HG03354 (cell line): ENCODE data around the gene SOAT2.

ENCODE experiments used
- ATAC-seq: cut with Tn5 transposase; IDR thresholded peaks from one replicate; pipeline ENCODE4 v1.9.1; 2021; ENCODE audit warnings: mild to moderate bottlenecking; ENCODE audit not compliant: unreplicated experiment, poor library complexity, severe bottlenecking

SOAT2 gene, protein sequence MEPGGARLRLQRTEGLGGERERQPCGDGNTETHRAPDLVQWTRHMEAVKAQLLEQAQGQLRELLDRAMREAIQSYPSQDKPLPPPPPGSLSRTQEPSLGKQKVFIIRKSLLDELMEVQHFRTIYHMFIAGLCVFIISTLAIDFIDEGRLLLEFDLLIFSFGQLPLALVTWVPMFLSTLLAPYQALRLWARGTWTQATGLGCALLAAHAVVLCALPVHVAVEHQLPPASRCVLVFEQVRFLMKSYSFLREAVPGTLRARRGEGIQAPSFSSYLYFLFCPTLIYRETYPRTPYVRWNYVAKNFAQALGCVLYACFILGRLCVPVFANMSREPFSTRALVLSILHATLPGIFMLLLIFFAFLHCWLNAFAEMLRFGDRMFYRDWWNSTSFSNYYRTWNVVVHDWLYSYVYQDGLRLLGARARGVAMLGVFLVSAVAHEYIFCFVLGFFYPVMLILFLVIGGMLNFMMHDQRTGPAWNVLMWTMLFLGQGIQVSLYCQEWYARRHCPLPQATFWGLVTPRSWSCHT

DNA sequence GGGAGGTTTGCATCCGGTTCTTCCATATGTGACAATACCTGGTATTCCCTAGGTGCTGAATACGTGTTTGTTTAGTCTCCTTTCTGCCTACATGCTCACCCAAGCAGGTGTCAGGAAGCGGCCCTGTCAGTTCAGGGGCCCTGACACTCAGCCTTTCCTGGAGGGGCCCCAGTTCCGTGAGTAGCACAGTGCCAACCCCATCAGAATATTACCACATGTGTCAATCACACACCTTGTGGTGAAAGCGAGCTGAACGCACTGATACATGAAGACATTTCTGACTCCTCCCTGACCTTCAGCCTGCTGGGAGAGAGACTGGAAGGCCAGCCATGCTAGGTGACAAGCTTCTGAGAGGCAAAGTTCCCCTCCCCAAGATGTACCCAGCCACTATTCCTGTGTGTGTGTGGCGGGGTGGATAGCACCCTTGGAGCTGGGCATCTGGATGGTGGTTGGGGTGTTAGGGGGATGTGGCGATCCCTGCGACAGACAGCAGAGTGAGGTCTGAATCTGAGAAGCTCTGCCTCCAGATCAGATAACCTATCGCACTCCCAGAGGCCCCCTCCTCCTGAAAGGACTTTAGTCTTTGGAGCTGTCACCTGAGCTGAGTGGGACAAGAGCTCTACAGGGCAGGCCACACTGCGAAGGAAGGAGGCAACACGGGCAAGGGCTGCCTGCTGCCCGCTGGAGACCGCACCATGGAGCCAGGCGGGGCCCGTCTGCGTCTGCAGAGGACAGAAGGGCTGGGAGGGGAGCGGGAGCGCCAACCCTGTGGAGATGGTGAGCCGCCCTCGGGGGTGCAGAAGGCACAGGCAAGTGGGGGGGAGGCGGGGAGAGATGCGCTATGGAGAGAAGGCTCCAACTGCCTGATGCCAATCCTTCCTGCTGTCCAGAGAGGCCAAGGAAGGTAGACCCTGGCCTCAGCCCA lies at the start of gene SOAT2:
Gene SOAT2 (plus strand): TSS at position 604 of the 925 bp plus-strand sequence. CDS start 92 bp downstream, at position 696.
- ATAC-seq = peak; percentile 71

DNA sequence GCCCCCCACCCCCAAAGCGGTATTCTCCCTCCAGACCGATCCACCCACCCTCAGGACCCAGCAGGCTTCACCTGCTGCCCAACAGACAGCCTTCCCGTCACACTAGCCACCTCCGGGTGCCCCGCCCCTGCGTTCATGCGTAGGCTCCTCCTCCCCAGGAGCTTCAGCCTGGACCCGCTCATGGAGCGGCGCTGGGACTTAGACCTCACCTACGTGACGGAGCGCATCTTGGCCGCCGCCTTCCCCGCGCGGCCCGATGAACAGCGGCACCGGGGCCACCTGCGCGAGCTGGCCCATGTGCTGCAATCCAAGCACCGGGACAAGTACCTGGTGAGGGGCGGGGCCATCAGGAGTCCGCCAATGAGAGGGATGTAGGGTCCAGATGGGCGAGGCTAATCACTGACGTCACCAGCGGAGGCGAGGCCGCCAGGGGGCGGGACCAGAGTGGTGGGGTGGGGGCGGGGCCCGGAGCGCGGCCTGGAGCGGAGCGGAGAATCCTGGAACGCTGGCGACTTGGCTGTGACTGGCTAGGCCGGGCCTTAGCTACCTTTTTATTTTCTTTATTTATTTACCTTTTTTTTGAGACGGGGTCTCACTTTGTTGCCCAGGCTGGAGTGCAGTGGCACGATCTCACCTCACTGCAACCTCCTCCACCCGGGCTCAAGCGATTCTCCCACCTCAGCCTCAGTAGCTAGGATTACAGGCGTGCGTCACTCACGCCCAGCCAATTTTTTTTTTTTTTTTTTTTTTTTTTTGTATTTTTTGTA lies 49.0 kb upstream of the SOAT2 start:
- ATAC-seq = peak; percentile 91

DNA sequence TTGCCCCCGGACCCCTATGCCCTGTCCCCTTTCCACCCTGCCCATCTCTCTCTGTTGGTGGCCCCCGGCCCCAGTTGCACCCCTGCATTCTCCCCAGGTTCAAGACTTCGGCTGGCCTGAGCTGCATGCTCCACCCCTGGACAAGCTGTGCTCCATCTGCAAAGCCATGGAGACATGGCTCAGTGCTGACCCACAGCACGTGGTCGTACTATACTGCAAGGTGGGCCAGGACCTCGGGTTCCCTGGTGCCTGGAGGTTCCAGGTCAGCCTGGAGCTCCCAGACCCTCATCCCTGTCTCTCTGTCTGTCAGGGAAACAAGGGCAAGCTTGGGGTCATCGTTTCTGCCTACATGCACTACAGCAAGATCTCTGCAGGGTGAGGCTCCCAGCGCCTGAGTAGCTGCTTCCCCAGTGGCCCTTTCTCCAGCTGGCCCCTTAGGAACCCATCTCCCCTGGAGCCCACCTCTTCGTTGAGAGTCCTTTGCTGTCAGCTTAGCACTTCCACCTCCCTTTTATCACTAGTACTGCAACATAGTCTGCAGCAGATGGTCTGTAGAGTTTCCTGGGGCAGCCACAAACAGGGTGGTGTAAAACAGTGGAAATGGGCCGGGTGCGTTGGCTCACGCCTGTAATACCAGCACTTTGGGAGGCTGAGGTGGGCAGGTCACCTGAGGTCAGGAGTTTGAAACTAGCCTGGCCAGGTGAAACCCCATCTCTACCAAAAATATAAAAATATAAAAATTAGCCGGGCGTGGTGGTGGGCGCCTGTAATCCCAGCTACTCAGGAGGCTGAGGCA lies 47.6 kb upstream of the SOAT2 start:
- no peak for ATAC-seq

DNA sequence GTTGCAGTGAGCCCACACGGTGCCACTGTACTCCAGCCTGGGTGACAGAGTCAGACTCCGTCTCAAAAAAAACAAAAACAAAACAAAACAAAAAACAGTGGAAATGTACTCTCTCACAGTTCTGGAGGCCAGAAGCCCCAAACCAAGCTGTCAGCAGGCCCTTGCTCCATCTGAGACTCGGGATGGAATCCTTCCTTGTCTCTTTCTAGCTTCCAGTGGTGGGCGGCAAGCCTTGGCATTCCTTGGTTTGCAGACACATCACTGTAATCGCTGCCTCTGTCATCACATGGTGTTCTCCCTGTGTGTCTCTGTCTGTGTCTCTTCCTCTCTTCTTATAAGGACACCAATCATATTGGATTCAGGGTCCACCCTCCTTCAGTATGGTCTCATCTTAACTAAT lies 47.0 kb upstream of the SOAT2 start:
- ATAC-seq = no peak

DNA sequence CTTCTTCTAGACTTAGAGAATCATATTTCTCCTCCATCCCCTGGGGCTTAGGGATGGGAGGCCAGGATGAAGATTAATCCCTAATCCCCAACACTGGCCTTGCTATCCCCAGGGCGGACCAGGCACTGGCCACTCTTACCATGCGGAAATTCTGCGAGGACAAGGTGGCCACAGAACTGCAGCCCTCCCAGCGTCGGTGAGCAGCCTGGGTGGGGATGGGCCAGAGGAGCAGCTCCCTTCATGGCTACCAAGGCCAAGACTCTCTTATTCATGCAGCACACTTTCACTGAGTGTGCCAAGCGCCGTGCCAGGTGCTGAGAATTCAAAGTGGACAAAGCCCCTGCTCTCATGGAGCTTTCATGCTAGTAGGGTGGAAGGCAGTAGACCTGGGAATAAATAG lies 46.4 kb upstream of the SOAT2 start:
- no peak for ATAC-seq

DNA sequence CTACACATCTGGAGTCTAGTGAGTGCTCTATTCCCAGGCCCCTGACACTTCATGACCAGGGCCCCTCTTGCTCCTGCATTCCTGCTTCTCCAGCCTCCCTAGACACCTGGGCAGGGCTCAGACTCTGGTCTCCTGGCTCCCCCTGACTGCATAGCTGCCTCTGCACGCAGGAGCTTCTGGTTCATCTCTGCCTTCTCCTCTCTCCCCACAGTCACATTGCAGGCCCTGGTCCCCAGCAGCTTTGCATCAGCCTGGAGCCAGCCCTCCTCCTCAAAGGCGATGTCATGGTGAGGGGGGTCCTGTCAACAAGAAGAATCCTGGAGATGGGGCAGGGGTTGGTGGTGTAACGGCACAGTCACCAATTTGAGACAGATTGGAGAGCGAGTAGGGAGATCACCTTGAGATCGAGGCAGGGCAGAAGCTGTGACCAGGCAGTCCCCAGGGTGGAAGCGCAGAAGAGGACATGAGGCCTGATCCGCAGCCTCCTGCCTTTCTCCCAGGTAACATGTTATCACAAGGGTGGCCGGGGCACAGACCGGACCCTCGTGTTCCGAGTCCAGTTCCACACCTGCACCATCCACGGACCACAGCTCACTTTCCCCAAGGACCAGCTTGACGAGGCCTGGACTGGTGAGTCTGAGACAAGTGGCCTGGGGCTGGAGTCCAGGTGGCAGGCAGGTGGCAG lies 45.3 kb upstream of the SOAT2 start:
- ATAC-seq = no peak

DNA sequence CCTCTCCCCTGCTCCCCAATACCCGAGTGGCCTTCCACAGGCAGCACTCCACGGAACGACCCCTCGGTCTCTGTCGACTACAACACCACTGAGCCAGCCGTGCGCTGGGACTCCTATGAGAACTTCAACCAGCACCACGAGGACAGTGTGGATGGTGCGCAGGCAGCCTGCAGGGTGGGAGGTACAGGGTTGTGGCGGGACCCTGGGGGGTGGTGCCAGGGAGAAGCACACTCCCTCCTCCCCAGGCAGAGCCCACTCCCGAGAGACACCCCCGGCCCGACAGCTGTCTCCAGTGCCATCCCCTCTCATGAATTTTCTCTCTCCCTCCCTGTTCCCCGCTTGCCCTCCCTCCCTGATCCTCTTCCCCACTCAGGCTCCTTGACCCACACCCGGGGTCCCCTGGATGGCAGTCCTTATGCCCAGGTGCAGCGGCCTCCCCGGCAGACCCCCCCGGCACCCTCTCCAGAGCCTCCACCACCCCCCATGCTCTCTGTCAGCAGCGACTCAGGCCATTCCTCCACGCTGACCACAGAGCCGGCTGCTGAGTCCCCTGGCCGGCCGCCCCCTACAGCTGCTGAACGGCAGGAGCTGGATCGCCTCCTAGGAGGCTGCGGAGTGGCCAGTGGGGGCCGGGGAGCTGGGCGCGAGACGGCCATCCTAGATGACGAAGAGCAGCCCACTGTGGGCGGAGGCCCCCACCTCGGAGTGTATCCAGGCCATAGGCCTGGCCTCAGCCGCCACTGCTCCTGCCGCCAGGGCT lies 44.4 kb upstream of the SOAT2 start:
- no peak for ATAC-seq

DNA sequence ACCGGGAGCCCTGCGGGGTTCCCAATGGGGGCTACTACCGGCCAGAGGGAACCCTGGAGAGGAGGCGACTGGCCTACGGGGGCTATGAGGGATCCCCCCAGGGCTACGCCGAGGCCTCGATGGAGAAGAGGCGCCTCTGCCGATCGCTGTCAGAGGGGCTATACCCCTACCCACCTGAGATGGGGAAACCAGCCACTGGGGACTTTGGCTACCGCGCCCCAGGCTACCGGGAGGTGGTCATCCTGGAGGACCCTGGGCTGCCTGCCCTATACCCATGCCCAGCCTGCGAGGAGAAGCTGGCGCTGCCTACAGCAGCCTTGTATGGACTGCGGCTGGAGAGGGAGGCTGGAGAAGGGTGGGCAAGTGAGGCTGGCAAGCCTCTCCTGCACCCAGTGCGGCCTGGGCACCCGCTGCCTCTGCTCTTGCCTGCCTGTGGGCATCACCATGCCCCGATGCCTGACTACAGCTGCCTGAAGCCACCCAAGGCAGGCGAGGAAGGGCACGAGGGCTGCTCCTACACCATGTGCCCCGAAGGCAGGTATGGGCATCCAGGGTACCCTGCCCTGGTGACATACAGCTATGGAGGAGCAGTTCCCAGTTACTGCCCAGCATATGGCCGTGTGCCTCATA lies 43.7 kb upstream of the SOAT2 start:
- ATAC-seq = no peak

DNA sequence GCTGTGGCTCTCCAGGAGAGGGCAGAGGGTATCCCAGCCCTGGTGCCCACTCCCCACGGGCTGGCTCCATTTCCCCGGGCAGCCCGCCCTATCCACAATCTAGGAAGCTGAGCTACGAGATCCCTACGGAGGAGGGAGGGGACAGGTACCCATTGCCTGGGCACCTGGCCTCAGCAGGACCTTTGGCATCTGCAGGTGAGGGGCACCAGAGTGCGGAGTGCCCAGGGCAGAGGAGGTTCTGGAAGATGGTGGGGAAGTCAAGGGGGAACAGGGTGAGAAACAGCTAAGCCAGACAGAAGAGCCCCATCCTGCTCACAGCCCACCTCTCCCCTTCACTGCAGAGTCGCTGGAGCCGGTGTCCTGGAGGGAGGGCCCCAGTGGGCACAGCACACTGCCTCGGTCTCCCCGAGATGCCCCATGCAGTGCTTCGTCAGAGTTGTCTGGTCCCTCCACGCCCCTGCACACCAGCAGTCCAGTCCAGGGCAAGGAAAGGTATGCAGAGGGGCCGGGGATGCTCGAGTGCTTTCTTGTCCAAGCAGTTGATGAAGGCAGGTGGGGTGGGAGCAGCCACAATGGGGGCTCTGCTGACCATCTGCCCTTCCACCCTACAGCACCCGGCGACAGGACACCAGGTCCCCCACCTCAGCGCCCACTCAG lies 43.1 kb upstream of the SOAT2 start:
- ATAC-seq = no peak

DNA sequence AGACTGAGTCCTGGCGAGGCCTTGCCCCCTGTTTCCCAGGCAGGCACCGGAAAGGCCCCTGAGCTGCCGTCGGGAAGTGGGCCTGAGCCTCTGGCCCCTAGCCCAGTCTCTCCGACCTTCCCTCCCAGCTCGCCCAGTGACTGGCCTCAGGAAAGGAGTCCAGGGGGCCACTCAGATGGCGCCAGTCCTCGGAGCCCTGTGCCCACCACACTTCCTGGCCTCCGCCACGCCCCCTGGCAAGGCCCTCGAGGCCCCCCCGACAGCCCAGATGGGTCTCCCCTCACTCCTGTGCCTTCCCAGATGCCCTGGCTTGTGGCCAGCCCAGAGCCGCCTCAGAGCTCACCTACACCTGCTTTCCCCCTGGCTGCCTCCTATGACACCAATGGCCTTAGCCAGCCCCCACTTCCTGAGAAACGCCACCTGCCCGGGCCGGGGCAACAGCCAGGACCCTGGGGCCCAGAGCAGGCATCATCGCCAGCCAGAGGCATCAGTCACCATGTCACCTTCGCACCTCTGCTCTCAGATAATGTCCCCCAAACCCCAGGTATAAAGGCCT lies 42.5 kb upstream of the SOAT2 start:
- no peak for ATAC-seq

DNA sequence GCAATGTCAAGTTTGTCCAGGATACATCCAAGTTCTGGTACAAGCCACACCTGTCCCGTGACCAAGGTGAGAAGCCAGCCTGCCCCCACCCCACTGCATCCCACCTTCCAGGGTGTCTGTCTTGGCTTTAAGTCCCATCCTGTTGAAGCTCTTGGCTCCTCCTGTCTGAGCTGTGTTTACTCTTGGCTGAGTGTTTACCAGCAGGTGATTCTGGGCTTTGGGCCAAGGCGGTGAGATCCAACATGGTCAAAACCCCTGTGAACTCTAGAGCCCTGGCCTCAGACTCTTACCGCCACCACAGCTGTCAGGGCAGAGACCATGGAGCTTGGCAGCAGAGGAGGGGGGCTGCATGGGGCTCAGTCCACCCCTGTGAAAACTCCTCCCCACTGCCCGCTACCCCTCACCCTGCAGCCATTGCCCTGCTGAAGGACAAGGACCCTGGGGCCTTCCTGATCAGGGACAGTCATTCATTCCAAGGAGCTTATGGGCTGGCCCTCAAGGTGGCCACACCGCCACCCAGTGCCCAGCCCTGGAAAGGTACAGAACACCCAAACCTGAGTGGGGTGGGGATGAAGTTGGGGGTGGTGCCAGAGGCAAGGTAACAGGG lies 41.8 kb upstream of the SOAT2 start:
- ATAC-seq = no peak

DNA sequence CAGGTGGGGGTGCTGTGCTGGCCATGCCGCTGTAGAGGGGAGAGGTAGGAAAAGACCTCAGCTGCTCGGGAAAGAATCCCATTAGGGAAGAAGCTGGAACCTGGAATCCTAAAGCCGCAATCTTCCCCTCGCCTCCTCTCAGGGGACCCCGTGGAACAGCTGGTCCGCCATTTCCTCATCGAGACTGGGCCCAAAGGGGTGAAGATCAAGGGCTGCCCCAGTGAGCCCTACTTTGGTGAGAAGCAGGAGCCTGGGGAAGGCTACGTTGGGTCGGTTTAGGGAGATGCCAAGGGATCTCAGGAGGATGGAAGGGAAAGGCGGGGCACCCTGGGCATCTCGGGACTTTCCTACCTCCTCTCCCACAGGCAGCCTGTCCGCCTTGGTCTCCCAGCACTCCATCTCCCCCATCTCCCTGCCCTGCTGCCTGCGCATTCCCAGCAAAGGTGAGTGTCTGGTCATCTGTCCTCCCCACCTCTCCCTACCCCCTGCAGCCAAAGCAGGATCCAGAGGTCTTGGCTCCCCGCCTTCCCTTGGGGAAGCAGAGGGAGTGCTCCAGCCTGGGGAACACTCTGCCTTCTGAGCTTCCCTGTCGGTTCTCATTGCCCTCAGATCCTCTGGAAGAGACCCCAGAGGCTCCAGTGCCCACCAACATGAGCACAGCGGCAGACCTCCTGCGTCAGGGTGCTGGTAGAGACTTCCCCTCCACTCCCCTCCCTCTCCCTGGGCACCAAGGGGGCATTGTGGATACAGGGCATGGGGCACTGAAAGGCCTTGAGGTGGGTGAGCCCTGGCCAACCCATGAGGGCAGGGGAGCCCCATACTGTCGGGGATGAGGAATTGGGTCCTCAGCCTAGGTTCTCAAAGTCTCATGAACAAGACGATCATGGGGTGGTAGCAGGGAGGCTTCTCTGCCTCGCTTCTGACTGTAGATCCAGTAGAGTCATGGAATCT lies 41.0 kb upstream of the SOAT2 start:
- no peak for ATAC-seq

DNA sequence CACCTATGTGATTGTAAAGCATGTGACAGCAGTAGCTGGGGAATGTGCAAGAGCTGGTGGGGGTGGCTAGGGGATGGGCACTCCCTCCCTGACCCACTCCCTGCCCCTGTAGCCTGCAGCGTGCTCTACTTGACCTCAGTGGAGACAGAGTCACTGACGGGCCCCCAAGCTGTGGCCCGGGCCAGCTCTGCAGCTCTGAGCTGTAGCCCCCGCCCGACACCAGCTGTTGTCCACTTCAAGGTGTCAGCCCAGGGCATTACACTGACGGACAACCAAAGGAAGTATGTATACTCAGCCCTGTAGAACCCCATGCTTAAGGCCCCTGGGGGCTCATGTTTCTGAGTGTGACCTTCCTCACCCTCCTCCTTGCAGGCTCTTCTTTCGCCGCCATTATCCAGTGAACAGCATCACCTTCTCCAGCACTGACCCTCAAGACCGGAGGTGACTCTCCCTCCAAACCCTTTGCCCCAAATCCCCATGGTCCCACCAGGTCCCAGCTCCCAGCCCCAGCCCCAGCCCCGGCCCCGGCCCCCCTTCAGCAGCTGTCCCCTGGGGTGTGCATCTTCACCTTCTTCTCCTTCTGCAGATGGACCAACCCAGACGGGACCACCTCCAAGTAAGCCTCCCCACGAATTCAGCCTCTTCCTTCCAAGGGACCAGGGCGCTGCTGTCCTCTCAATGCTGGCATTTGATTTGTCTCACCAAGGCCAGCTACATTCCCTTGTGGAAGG lies 40.1 kb upstream of the SOAT2 start:
- no peak for ATAC-seq
